HepG2 (cell line): ENCODE results near the gene GFOD1. TPM values are rescaled to one million over a fixed set of nuclear protein-coding genes. Genes with fewer than 3 reads are reported as not detected.

ENCODE experiments used
- ATAD3A ChIP-seq: sonication (generic); formaldehyde crosslinking; IDR thresholded peaks from 2 replicates; pipeline ENCODE4 v1.4.0; 2020; ENCODE audit warnings: missing genetic modification reagents
- ATF6 ChIP-seq: sonication (generic); formaldehyde crosslinking; conservative IDR thresholded peaks from 2 replicates; pipeline ENCODE4 v1.4.0; 2020; ENCODE audit warnings: missing genetic modification reagents
- DMTF1 ChIP-seq: sonication (generic); formaldehyde crosslinking; IDR thresholded peaks from 2 replicates; pipeline ENCODE4 v1.4.0; 2020; ENCODE audit warnings: mild to moderate bottlenecking, missing genetic modification reagents
- GTF3A ChIP-seq: sonication (generic); formaldehyde crosslinking; conservative IDR thresholded peaks from 2 replicates; pipeline ENCODE4 v1.4.0; 2020; ENCODE audit warnings: mild to moderate bottlenecking, missing genetic modification reagents
- NFATC3 ChIP-seq: sonication (generic); formaldehyde crosslinking; IDR thresholded peaks from 2 replicates; pipeline ENCODE4 v1.5.1; 2020; ENCODE audit warnings: mild to moderate bottlenecking, missing genetic modification reagents
- NR2F2 ChIP-seq: IDR thresholded peaks from 2 replicates; pipeline ENCODE4 v1.6.1; 2012; ENCODE audit warnings: low read depth, inconsistent platforms, borderline replicate concordance
- ZBTB38 ChIP-seq: sonication (generic); formaldehyde crosslinking; IDR thresholded peaks from 2 replicates; pipeline ENCODE4 v1.5.1; 2020; ENCODE audit warnings: mild to moderate bottlenecking, missing genetic modification reagents
- ZBTB40 ChIP-seq, 2 experiments: fragments of 450-650 bp in 1 of 2; sonication (generic) in 1 of 2; formaldehyde crosslinking in 1 of 2; IDR thresholded peaks; 2 replicates each; pipeline versions ENCODE4 v1.6.1 to v1.8.0; 2016 to 2022; ENCODE audit warnings: antibody characterized with exemption in 1 of 2, mild to moderate bottlenecking in 1 of 2, missing genetic modification reagents in 1 of 2
- ZFP36 ChIP-seq: fragments of 150-350 bp; IDR thresholded peaks from 2 replicates; pipeline ENCODE4 v1.6.1; 2018; ENCODE audit warnings: borderline replicate concordance, low read length, low read depth; ENCODE audit not compliant: partially characterized antibody
- ZNF678 ChIP-seq: sonication (generic); formaldehyde crosslinking; IDR thresholded peaks from 2 replicates; pipeline ENCODE4 v1.4.0; 2020; ENCODE audit warnings: mild to moderate bottlenecking, missing genetic modification reagents
- ZNF784 ChIP-seq: sonication (generic); formaldehyde crosslinking; IDR thresholded peaks from 2 replicates; pipeline ENCODE4 v1.5.1; 2020; ENCODE audit warnings: missing genetic modification reagents, mild to moderate bottlenecking, borderline replicate concordance
- polyA plus RNA-seq, 8 experiments: library from polyadenylated mRNA; depleted of rRNA in 3 of 8; stranded (reverse) in 7 of 8; unstranded in 1 of 8; fragments of >200 nt; fragmentation: Illumina TruSeq in 4 of 8; extraction: Trizol in 4 of 8; gene quantifications; 2 replicates each; pipeline versions ENCODE4 v1.2.1 to v1.2.3, GENCODE V29; 2011 to 2016; ENCODE audit warnings: low read depth in 4 of 8, missing spikeins in 1 of 8, mixed read lengths in 1 of 8; ENCODE audit not compliant: insufficient read depth in 1 of 8
- total RNA-seq, 5 experiments: library from RNA; depleted of rRNA; stranded (reverse); fragments of >200 nt; fragmentation: Illumina TruSeq; extraction: Trizol; gene quantifications; 2 replicates each; pipeline ENCODE4 v1.2.3, GENCODE V29; 2016; ENCODE audit warnings: low read depth in 1 of 5
- TF ChIP-seq, protein P1 (sequence below): IDR thresholded peaks from 2 replicates; pipeline ENCODE4 v1.6.1; 2018; ENCODE audit warnings: missing genetic modification reagents, mild to moderate bottlenecking, missing compliant biosample characterization

GFOD1 gene
- total and polyA plus RNA-seq, 2 of the 13 experiments (the other 11 are each of a cell fraction or from before 2014, with no cell fraction given), result 1.9 to 6.4 TPM

- TF ChIP-seq ZNF784 (CRISPR knock-in tag) (peak; percentile 69; the same call in 1 of the 2 replicates), NR2F2 (peak; percentile 90; the same call in 1 of the 2 replicates), ZBTB40 (IDR thresholded peaks at IDR 0.05) (no peak), ZBTB40 (CRISPR knock-in tag; IDR thresholded peaks at IDR 0.05) (no peak), NFATC3 (CRISPR knock-in tag) (no peak), ATF6 (no peak), DMTF1 (CRISPR knock-in tag) (no peak), ZFP36 (no peak), ATAD3A (CRISPR knock-in tag) (no peak), ZNF678 (CRISPR knock-in tag) (no peak), GTF3A (CRISPR knock-in tag) (no peak), ZBTB38 (CRISPR knock-in tag) (no peak)
- TF ChIP-seq, protein P1, sequence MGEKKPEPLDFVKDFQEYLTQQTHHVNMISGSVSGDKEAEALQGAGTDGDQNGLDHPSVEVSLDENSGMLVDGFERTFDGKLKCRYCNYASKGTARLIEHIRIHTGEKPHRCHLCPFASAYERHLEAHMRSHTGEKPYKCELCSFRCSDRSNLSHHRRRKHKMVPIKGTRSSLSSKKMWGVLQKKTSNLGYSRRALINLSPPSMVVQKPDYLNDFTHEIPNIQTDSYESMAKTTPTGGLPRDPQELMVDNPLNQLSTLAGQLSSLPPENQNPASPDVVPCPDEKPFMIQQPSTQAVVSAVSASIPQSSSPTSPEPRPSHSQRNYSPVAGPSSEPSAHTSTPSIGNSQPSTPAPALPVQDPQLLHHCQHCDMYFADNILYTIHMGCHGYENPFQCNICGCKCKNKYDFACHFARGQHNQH (CRISPR knock-in tag), result peak; percentile 82; the same call in 1 of the 2 replicates
These were observed 73.9 kb downstream of the GFOD1 start (continued) for GRCh38 chr6:13413466-13413862.
